Subcutaneous adipose tissue (tissue), 4 donors: ENCODE measurements around the gene GIMAP8. TPM values are rescaled to one million over a fixed set of nuclear protein-coding genes. Genes with fewer than 3 reads are reported as not detected.

Experiments
- CTCF ChIP-seq: fragments of 450-650 bp; IDR thresholded peaks from one replicate; pipeline ENCODE4 v1.5.1; 2016; ENCODE audit warnings: low read depth, mild to moderate bottlenecking, control low read depth, antibody characterized with exemption, moderate library complexity
- total RNA-seq, 4 donors: library from RNA; depleted of rRNA; stranded (reverse); fragments of >200 nt; gene quantifications; one replicate each; pipeline ENCODE4 v1.1.0, GENCODE V29; 2016

GIMAP8 gene
- total RNA-seq, 4 donors from 2014 or later: 9.9 to 29.0 (median 15.0) TPM

GRCh38 chr7:150408393-150409299 is 41.8 kb upstream of the GIMAP8 start:
- TF ChIP-seq CTCF: no peak

- no peak for TF ChIP-seq CTCF
Measured at GRCh38 chr7:150409300-150410030, 41.0 kb upstream of the GIMAP8 start.

GRCh38 chr7:150410131-150410530 is 40.3 kb upstream of the GIMAP8 start:
- TF ChIP-seq CTCF: no peak

GRCh38 chr7:150410680-150411346 is 39.6 kb upstream of the GIMAP8 start:
- no peak for TF ChIP-seq CTCF

- TF ChIP-seq CTCF: no peak
Measured at GRCh38 chr7:150411606-150412005, 38.8 kb upstream of the GIMAP8 start.

- no peak for TF ChIP-seq CTCF
Measured at GRCh38 chr7:150412016-150412415, 38.4 kb upstream of the GIMAP8 start.
